GM23338 (cell line): ENCODE data around the gene HGFAC. TPM values are rescaled to one million over a fixed set of nuclear protein-coding genes. Genes with fewer than 3 reads are reported as not detected.

Source experiments
- ATAC-seq: fragments of 200-7000 bp; cut with Tn5 transposase; 3 replicates; pipeline ENCODE4 v1.9.1; 2020
- DNase-seq: peaks from one replicate; pipeline ENCODE4 v3.0.0-alpha.2; 2015; ENCODE audit warnings: low spot score
- H2AFZ ChIP-seq: fragments of 200-600 bp; sonication (generic); 2 replicates; pipeline ENCODE4 v1.8.0; 2016; ENCODE audit warnings: antibody characterized with exemption, mild to moderate bottlenecking, moderate library complexity
- H3F3A ChIP-seq: fragments of 200-600 bp; sonication (generic); replicated peaks from 2 replicates; pipeline ENCODE4 v1.8.0; 2017; ENCODE audit warnings: antibody characterized with exemption, mixed run types, low read depth
- H3K27ac ChIP-seq: fragments of 200-600 bp; sonication (generic); 2 replicates; pipeline ENCODE4 v1.6.1; 2016; ENCODE audit warnings: low read depth
- H3K27me3 ChIP-seq: fragments of 200-600 bp; sonication (generic); 2 replicates; pipeline ENCODE4 v1.8.0; 2016; ENCODE audit warnings: mild to moderate bottlenecking, mixed run types, moderate library complexity; ENCODE audit not compliant: insufficient read depth
- H3K36me3 ChIP-seq: fragments of 200-600 bp; sonication (generic); 2 replicates; pipeline ENCODE4 v1.8.0; 2016; ENCODE audit warnings: mild to moderate bottlenecking; ENCODE audit not compliant: insufficient read depth
- H3K4me1 ChIP-seq: fragments of 200-600 bp; sonication (generic); 2 replicates; pipeline ENCODE4 v1.8.0; 2016; ENCODE audit warnings: mild to moderate bottlenecking, moderate library complexity; ENCODE audit not compliant: insufficient read depth
- H3K4me2 ChIP-seq: fragments of 200-600 bp; sonication (generic); 2 replicates; pipeline ENCODE4 v1.7.1; 2017; ENCODE audit warnings: mixed run types
- H3K4me3 ChIP-seq: fragments of 200-600 bp; sonication (generic); 2 replicates; pipeline ENCODE4 v1.6.1; 2016; ENCODE audit warnings: mixed run types
- H3K79me2 ChIP-seq: fragments of 200-600 bp; sonication (generic); replicated peaks from 2 replicates; pipeline ENCODE4 v1.8.0; 2017; ENCODE audit warnings: mild to moderate bottlenecking; ENCODE audit not compliant: insufficient read depth
- H3K9me2 ChIP-seq: fragments of 200-600 bp; sonication (generic); 2 replicates; pipeline ENCODE4 v1.8.0; 2017; ENCODE audit not compliant: insufficient read depth
- H4K20me1 ChIP-seq: fragments of 200-600 bp; sonication (generic); replicated peaks from 2 replicates; pipeline ENCODE4 v1.8.0; 2017; ENCODE audit warnings: mild to moderate bottlenecking; ENCODE audit not compliant: insufficient read depth
- H3K27ac Mint-ChIP-seq: 2 replicates; pipeline ENCODE4 v1.8.0; 2020; ENCODE audit warnings: inconsistent platforms, mild to moderate bottlenecking, moderate library complexity, mixed read lengths
- H3K27me3 Mint-ChIP-seq: 3 replicates; pipeline ENCODE4 v1.8.0; 2022; ENCODE audit warnings: low read depth, mild to moderate bottlenecking, moderate library complexity, mixed read lengths, inconsistent platforms; ENCODE audit not compliant: insufficient read depth, poor library complexity
- H3K36me3 Mint-ChIP-seq: 3 replicates; pipeline ENCODE4 v1.8.0; 2021; ENCODE audit warnings: low read depth, mild to moderate bottlenecking, inconsistent platforms, moderate library complexity, mixed read lengths
- H3K4me1 Mint-ChIP-seq: 3 replicates; pipeline ENCODE4 v1.8.0; 2020; ENCODE audit warnings: mild to moderate bottlenecking, inconsistent platforms, mixed read lengths
- H3K4me3 Mint-ChIP-seq: 3 replicates; pipeline ENCODE4 v1.8.0; 2021; ENCODE audit warnings: moderate library complexity, mild to moderate bottlenecking, inconsistent platforms, mixed read lengths
- H3K9me3 Mint-ChIP-seq: 3 replicates; pipeline ENCODE4 v1.8.0; 2020; ENCODE audit warnings: moderate library complexity, mild to moderate bottlenecking, inconsistent platforms, mixed read lengths
- CREB1 ChIP-seq: fragments of 250-450 bp; sonication (Bioruptor Pico); IDR thresholded peaks from 2 replicates; pipeline ENCODE4 v1.5.0; 2020; ENCODE audit warnings: low read depth, mild to moderate bottlenecking, moderate library complexity
- EZH2 ChIP-seq: fragments of 200-600 bp; sonication (generic); IDR thresholded peaks from one replicate; pipeline ENCODE4 v1.8.0; 2017; ENCODE audit warnings: antibody characterized with exemption, mild to moderate bottlenecking, low read depth; ENCODE audit not compliant: unreplicated experiment
- EZH2phosphoT487 ChIP-seq: fragments of 200-600 bp; sonication (generic); IDR thresholded peaks from one replicate; pipeline ENCODE4 v1.8.1; 2018; ENCODE audit warnings: antibody characterized with exemption; ENCODE audit not compliant: unreplicated experiment
- JUNB ChIP-seq: IDR thresholded peaks from one replicate; pipeline ENCODE4 v1.6.1; 2016; ENCODE audit warnings: antibody characterized with exemption; ENCODE audit not compliant: unreplicated experiment
- NANOG ChIP-seq: IDR thresholded peaks from 2 replicates; pipeline ENCODE4 v1.6.1; 2016; ENCODE audit warnings: antibody characterized with exemption, borderline replicate concordance
- POLR2AphosphoS5 ChIP-seq: IDR thresholded peaks from 2 replicates; pipeline ENCODE4 v1.6.1; 2016; ENCODE audit warnings: antibody characterized with exemption, low read depth
- STAT1 ChIP-seq: IDR thresholded peaks from one replicate; pipeline ENCODE4 v1.6.1; 2016; ENCODE audit warnings: antibody characterized with exemption; ENCODE audit not compliant: unreplicated experiment
- ZNF114 ChIP-seq: fragments of 250-450 bp; sonication (Bioruptor Pico); IDR thresholded peaks from 2 replicates; pipeline ENCODE4 v1.5.0; 2020; ENCODE audit warnings: mild to moderate bottlenecking, moderate library complexity
- ZNF331 ChIP-seq: fragments of 250-450 bp; sonication (Bioruptor Pico); IDR thresholded peaks from 2 replicates; pipeline ENCODE4 v1.5.0; 2020; ENCODE audit warnings: low read depth, mild to moderate bottlenecking, moderate library complexity
- polyA plus RNA-seq: library from polyadenylated mRNA; unstranded; fragments of >200 nt; fragmentation: Nextera tagmentation; extraction: Ambion mirVana; gene quantifications from 2 replicates; pipeline ENCODE4 v1.2.1, GENCODE V29; 2016
- total RNA-seq: library from RNA; depleted of rRNA; stranded (reverse); fragments of >200 nt; shearing (Covaris generic); gene quantifications from 2 replicates; pipeline ENCODE4 v1.2.3, GENCODE V29; 2014
- TF ChIP-seq, protein P1 (sequence below), 2 experiments: fragments of 200-600 bp in 1 of 2; sonication (generic) in 1 of 2; conservative IDR thresholded peaks; 2 replicates each; pipeline versions ENCODE4 v1.5.1 to v1.6.1; 2016 to 2017; ENCODE audit warnings: antibody characterized with exemption in 2 of 2, low read depth in 2 of 2, mild to moderate bottlenecking in 2 of 2, moderate library complexity in 1 of 2
- TF ChIP-seq, protein P2 (sequence below): IDR thresholded peaks from 2 replicates; pipeline ENCODE4 v1.6.1; 2016; ENCODE audit warnings: antibody characterized with exemption
- TF ChIP-seq, protein P3 (sequence below): IDR thresholded peaks from one replicate; pipeline ENCODE4 v1.6.1; 2018; ENCODE audit warnings: antibody characterized with exemption; ENCODE audit not compliant: unreplicated experiment
- TF ChIP-seq, protein P4 (sequence below): fragments of 250-450 bp; sonication (Bioruptor Pico); IDR thresholded peaks from 2 replicates; pipeline ENCODE4 v1.5.0; 2020; ENCODE audit warnings: mild to moderate bottlenecking, moderate library complexity

The HGFAC gene
- total and polyA plus RNA-seq, 2 experiments from 2014 or later, result 0.94 TPM; not detected in 1

DNA sequence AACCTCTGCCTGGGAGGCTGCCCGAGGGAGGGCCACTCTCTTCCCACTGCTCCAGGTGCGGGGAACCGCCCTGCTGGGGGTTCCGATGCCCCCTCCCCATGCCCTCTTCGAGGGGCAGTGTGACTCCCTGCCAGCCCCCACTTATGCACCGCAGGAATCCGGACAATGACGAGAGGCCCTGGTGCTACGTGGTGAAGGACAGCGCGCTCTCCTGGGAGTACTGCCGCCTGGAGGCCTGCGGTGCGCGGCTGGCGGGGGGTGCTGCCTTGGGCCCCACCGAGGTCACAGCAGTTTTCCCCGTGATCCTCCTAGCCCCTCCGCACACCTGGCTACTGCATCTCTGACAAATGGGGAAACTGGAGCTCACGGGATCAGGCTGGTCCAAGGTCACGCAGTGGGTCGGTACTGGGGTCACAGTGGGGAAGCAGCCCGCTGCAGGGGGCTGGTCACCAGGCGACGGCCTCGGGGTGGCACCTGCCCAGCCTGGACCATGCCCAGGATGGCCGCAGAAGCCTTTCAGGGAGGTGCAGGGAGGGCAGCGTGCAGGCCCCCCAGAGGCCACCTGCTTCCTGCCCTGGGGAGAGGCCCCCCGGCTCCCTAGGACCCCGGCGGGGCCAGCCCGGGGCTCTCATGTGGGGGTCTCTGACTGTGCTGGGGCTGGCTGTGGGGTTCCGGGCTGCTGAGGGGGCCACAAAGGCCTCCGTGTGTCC is 3.5 kb downstream of the HGFAC start:
- Histone ChIP-seq H3K4me2 (no peak overlapping the region), H3K27me3 (no peaks in the 10 kb centered on the region), H3K4me3 (no peak overlapping the region), H4K20me1 (no peaks in the 10 kb centered on the region), H3K4me1 (no peaks in the 10 kb centered on the region), H3K79me2 (no peaks in the 10 kb centered on the region), H3K9me2 (no peaks in the 10 kb centered on the region), H3K27ac (no peak overlapping the region), H3F3A (no peaks in the 10 kb centered on the region), H3K36me3 (no peaks in the 10 kb centered on the region), H2AFZ (no peak overlapping the region)
- H3K36me3 Mint-ChIP-seq, result no peaks in the 10 kb centered on the region
- no peak overlapping the region for H3K27ac Mint-ChIP-seq
- no peak for DNase-seq
- H3K4me1 Mint-ChIP-seq, result no peaks in the 10 kb centered on the region
- ATAC-seq, result no peak
- TF ChIP-seq EZH2, result no peak
- no peak for TF ChIP-seq STAT1
- no peak for TF ChIP-seq ZNF114 (CRISPR knock-in tag)
- TF ChIP-seq, protein P1, sequence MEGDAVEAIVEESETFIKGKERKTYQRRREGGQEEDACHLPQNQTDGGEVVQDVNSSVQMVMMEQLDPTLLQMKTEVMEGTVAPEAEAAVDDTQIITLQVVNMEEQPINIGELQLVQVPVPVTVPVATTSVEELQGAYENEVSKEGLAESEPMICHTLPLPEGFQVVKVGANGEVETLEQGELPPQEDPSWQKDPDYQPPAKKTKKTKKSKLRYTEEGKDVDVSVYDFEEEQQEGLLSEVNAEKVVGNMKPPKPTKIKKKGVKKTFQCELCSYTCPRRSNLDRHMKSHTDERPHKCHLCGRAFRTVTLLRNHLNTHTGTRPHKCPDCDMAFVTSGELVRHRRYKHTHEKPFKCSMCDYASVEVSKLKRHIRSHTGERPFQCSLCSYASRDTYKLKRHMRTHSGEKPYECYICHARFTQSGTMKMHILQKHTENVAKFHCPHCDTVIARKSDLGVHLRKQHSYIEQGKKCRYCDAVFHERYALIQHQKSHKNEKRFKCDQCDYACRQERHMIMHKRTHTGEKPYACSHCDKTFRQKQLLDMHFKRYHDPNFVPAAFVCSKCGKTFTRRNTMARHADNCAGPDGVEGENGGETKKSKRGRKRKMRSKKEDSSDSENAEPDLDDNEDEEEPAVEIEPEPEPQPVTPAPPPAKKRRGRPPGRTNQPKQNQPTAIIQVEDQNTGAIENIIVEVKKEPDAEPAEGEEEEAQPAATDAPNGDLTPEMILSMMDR (conservative IDR thresholded peaks at IDR 0.05; ENCODE audit: low read depth in 2 of 2), result no peak
- TF ChIP-seq, protein P2, sequence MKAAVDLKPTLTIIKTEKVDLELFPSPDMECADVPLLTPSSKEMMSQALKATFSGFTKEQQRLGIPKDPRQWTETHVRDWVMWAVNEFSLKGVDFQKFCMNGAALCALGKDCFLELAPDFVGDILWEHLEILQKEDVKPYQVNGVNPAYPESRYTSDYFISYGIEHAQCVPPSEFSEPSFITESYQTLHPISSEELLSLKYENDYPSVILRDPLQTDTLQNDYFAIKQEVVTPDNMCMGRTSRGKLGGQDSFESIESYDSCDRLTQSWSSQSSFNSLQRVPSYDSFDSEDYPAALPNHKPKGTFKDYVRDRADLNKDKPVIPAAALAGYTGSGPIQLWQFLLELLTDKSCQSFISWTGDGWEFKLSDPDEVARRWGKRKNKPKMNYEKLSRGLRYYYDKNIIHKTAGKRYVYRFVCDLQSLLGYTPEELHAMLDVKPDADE, result no peak
- no peak for TF ChIP-seq EZH2phosphoT487
- TF ChIP-seq, protein P3, sequence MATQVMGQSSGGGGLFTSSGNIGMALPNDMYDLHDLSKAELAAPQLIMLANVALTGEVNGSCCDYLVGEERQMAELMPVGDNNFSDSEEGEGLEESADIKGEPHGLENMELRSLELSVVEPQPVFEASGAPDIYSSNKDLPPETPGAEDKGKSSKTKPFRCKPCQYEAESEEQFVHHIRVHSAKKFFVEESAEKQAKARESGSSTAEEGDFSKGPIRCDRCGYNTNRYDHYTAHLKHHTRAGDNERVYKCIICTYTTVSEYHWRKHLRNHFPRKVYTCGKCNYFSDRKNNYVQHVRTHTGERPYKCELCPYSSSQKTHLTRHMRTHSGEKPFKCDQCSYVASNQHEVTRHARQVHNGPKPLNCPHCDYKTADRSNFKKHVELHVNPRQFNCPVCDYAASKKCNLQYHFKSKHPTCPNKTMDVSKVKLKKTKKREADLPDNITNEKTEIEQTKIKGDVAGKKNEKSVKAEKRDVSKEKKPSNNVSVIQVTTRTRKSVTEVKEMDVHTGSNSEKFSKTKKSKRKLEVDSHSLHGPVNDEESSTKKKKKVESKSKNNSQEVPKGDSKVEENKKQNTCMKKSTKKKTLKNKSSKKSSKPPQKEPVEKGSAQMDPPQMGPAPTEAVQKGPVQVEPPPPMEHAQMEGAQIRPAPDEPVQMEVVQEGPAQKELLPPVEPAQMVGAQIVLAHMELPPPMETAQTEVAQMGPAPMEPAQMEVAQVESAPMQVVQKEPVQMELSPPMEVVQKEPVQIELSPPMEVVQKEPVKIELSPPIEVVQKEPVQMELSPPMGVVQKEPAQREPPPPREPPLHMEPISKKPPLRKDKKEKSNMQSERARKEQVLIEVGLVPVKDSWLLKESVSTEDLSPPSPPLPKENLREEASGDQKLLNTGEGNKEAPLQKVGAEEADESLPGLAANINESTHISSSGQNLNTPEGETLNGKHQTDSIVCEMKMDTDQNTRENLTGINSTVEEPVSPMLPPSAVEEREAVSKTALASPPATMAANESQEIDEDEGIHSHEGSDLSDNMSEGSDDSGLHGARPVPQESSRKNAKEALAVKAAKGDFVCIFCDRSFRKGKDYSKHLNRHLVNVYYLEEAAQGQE, result no peak
- TF ChIP-seq ZNF331, result no peak
- TF ChIP-seq CREB1 (CRISPR knock-in tag), result no peak
- TF ChIP-seq POLR2AphosphoS5, result no peak
- TF ChIP-seq NANOG, result no peak
- TF ChIP-seq JUNB, result no peak
- TF ChIP-seq, protein P4, sequence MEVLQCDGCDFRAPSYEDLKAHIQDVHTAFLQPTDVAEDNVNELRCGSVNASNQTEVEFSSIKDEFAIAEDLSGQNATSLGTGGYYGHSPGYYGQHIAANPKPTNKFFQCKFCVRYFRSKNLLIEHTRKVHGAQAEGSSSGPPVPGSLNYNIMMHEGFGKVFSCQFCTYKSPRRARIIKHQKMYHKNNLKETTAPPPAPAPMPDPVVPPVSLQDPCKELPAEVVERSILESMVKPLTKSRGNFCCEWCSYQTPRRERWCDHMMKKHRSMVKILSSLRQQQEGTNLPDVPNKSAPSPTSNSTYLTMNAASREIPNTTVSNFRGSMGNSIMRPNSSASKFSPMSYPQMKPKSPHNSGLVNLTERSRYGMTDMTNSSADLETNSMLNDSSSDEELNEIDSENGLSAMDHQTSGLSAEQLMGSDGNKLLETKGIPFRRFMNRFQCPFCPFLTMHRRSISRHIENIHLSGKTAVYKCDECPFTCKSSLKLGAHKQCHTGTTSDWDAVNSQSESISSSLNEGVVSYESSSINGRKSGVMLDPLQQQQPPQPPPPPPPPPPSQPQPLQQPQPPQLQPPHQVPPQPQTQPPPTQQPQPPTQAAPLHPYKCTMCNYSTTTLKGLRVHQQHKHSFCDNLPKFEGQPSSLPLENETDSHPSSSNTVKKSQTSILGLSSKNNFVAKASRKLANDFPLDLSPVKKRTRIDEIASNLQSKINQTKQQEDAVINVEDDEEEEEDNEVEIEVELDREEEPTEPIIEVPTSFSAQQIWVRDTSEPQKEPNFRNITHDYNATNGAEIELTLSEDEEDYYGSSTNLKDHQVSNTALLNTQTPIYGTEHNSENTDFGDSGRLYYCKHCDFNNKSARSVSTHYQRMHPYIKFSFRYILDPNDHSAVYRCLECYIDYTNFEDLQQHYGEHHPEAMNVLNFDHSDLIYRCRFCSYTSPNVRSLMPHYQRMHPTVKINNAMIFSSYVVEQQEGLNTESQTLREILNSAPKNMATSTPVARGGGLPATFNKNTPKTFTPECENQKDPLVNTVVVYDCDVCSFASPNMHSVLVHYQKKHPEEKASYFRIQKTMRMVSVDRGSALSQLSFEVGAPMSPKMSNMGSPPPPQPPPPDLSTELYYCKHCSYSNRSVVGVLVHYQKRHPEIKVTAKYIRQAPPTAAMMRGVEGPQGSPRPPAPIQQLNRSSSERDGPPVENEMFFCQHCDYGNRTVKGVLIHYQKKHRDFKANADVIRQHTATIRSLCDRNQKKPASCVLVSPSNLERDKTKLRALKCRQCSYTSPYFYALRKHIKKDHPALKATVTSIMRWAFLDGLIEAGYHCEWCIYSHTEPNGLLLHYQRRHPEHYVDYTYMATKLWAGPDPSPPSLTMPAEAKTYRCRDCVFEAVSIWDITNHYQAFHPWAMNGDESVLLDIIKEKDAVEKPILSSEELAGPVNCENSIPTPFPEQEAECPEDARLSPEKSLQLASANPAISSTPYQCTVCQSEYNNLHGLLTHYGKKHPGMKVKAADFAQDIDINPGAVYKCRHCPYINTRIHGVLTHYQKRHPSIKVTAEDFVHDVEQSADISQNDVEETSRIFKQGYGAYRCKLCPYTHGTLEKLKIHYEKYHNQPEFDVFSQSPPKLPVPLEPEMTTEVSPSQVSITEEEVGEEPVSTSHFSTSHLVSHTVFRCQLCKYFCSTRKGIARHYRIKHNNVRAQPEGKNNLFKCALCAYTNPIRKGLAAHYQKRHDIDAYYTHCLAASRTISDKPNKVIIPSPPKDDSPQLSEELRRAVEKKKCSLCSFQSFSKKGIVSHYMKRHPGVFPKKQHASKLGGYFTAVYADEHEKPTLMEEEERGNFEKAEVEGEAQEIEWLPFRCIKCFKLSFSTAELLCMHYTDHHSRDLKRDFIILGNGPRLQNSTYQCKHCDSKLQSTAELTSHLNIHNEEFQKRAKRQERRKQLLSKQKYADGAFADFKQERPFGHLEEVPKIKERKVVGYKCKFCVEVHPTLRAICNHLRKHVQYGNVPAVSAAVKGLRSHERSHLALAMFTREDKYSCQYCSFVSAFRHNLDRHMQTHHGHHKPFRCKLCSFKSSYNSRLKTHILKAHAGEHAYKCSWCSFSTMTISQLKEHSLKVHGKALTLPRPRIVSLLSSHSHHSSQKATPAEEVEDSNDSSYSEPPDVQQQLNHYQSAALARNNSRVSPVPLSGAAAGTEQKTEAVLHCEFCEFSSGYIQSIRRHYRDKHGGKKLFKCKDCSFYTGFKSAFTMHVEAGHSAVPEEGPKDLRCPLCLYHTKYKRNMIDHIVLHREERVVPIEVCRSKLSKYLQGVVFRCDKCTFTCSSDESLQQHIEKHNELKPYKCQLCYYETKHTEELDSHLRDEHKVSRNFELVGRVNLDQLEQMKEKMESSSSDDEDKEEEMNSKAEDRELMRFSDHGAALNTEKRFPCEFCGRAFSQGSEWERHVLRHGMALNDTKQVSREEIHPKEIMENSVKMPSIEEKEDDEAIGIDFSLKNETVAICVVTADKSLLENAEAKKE (CRISPR knock-in tag), result no peak
- peaks cover 4% of the 10 kb centered on the region for H3K27me3 Mint-ChIP-seq
- no peaks in the 10 kb centered on the region for H3K9me3 Mint-ChIP-seq
- no peak overlapping the region for H3K4me3 Mint-ChIP-seq
